Measurements from ENCODE around the gene KDM6A. TPM values are rescaled to one million over a fixed set of nuclear protein-coding genes. Genes with fewer than 3 reads are reported as not detected.
"Not testable (repeated sequence)": the region's sequence is repeated elsewhere in the genome, so short reads cannot be mapped to it uniquely, and the experiment has no call there.

The KDM6A gene
- total RNA-seq, 2 donors from 2014 or later, result 53.9 to 60.7 TPM

DNA sequence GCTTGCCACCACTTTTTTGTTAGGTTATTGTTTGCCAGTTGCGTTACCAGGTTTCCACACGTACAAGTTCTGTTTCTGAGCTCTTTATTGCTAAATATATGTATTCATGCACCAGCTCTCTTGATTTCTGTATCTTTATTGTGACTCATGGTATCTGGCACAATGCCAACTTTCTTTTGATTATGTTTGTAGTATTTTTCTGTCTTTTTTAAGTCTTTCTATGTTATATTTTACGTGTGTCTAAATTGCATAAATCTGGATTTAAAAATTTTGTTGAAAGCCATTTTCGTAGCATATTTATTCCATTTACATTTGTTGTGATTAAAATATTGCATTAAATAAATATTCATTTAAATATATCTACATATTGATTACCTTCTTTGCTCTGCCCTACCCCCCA, 73.8 kb downstream of the KDM6A start:
- no peaks in the 10 kb centered on the region for H3K9me3 ChIP-seq (ENCODE audit: control insufficient read depth, low read length, poor library complexity, severe bottlenecking)
- H3K27ac Mint-ChIP-seq, result no peak overlapping the region
- no peak for ATAC-seq
- no peaks in the 10 kb centered on the region for H3K27me3 Mint-ChIP-seq
- no peak overlapping the region for H3K4me3 Mint-ChIP-seq
- DNase-seq, result no peak
- no peaks in the 10 kb centered on the region for H3K36me3 Mint-ChIP-seq (ENCODE audit: low read depth)
- peaks cover 17% of the 10 kb centered on the region for H3K4me1 Mint-ChIP-seq

DNA sequence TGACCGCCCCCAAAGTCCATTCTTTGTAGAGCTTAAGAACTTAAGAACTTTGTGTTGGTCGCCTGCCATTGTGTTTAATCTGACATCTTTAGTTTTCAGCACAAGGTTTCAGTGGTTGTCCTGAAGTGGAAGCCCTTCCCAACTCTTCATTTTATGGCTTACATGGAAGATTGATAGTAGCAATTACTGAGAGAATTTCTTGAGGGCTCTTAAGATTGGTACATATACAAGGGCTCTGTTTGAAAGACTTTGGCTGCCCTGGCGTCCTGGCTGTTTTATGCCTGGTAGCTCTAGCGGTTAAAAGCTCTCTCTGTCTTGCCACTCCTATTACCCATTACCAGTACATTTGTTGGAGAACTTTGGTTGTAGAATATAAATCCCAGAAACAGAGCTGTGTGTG, 75.0 kb downstream of the KDM6A start:
- H3K27me3 Mint-ChIP-seq, result no peaks in the 10 kb centered on the region
- DNase-seq, result no peak
- no peaks in the 10 kb centered on the region for H3K9me3 ChIP-seq (ENCODE audit: control insufficient read depth, low read length, poor library complexity, severe bottlenecking)
- no peak for ATAC-seq
- peak overlapping the region; percentile 14 for H3K27ac Mint-ChIP-seq
- H3K4me1 Mint-ChIP-seq, result peaks cover 18% of the 10 kb centered on the region
- H3K4me3 Mint-ChIP-seq, result peak overlapping the region; percentile 36
- no peaks in the 10 kb centered on the region for H3K36me3 Mint-ChIP-seq (ENCODE audit: low read depth)

DNA sequence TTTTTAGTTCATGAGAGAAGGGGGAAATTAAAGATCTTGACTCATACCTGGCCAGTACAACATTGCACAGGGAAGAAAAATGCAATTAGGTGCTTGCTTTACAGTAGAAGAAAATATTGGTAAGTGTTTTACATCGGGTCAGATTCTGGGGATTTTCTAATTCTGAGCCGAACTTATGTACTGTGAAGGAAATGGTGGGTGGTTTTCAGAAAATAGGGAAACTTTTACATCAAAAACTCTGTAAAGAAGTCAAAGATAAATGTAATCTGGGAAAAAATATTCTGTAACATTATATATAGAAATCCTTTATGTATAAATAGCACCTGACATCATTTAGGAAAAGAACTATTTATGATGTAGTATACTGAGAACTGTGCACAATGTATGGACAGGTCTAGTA, 75.4 kb downstream of the KDM6A start:
- DNase-seq (no peak), ATAC-seq (no peak)
- no peak overlapping the region for H3K4me3 Mint-ChIP-seq
- peaks cover 18% of the 10 kb centered on the region for H3K4me1 Mint-ChIP-seq
- no peaks in the 10 kb centered on the region for H3K27me3 Mint-ChIP-seq
- no peaks in the 10 kb centered on the region for H3K36me3 Mint-ChIP-seq (ENCODE audit: low read depth)
- H3K27ac Mint-ChIP-seq, result peak overlapping the region; percentile 14
- no peaks in the 10 kb centered on the region for H3K9me3 ChIP-seq (ENCODE audit: control insufficient read depth, low read length, poor library complexity, severe bottlenecking)

DNA sequence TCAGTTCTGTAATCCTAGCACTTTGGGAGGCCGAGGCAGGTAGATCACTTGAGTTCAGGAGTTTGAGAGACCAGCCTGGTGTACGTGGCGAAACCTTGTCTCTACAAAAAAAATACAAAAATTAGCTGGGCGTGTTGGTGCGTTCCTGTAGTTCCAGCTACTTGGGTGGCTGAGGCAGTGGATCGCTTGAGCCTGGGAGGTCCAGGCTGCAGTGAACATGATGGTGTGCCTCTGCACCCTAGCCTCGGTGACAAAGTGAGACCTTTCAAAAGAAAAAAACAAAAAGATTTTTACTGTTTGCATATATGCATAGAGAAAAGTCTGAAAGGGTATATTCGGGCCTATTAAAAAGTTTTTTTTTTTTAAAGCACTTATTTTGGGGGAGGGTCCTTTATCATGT, 76.1 kb downstream of the KDM6A start:
- H3K36me3 Mint-ChIP-seq (ENCODE audit: low read depth), result no peaks in the 10 kb centered on the region
- DNase-seq (no peak), ATAC-seq (no peak)
- no peak overlapping the region for H3K4me3 Mint-ChIP-seq
- H3K4me1 Mint-ChIP-seq, result peaks cover 20% of the 10 kb centered on the region
- no peak overlapping the region for H3K27ac Mint-ChIP-seq
- H3K27me3 Mint-ChIP-seq, result no peaks in the 10 kb centered on the region
- H3K9me3 ChIP-seq (ENCODE audit: control insufficient read depth, low read length, poor library complexity, severe bottlenecking), result no peaks in the 10 kb centered on the region

DNA sequence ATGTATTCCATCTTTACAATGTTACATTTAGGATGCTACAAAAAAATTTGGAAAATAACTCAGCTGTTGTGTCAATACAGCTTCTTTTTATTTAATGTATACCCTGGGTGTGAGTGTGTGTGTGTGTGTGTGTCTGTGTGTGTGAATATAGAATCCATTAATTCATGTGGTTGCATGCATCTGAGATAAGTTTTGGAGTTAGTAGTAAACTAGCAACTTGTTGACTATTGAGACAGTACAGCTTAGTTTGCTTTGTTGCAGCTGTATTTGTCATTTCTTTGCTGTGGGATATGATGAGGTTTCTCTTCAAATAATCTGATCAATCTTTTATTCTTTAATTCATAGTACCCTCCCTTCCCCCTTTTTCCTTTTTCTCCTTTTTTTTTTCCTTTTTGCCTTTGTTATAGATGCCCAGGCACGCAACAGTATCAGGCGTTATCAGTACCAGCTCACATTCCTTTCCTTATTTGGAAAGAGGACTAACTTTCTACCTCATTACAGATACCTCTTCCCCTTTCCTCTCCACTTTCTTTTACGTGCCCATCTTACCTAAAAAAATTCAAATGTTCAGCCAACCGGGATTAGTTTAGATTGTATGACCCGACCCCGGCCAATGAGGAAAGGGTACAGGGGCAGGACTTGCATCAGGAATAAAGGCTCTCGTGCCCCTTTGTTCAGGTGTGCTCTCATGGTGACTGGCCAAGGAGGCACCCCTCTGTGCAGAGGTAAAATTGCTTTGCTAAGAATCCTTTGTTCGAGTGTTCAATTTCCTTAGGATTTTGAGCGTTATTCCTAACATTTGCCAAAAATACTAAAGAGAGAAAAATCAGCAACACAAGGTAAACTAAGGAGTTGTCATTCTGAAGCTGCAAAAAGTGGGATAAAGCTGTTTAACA, 77.7 kb downstream of the KDM6A start:
- not testable (repeated sequence) for H3K4me3 Mint-ChIP-seq; H3K27me3 Mint-ChIP-seq; ATAC-seq; DNase-seq; H3K9me3 ChIP-seq (ENCODE audit: control insufficient read depth, low read length, poor library complexity, severe bottlenecking); H3K36me3 Mint-ChIP-seq (ENCODE audit: low read depth); H3K27ac Mint-ChIP-seq
- H3K4me1 Mint-ChIP-seq, result peaks cover 31% of the 10 kb centered on the region

DNA sequence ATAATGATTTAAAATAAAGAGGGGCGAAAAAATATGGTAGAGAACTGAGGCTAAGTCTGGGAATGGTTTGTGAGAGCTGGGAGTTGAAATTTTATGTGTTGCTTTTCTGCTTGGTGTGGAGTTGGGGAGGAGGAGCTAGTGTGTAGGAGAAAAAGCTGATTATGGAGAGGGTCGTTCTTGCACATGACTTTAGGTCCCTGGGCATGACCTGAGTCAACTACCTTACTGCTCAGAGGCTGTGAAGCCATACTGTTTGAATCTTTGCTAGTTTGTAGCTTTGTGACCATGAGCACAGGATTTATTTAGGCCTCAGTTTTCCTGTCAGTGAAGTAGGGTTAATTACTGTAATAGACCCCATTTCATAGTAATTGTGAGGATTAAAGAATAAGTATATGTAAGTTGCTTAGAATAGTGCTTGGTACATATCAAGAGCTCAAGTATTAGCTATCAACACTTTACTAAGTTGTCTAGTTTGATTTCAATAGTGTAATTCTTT, 78.6 kb downstream of the KDM6A start:
- Mint-ChIP-seq H3K27me3 (no peaks in the 10 kb centered on the region), H3K36me3 (ENCODE audit: low read depth) (no peaks in the 10 kb centered on the region), H3K4me3 (no peak overlapping the region), H3K27ac (no peak overlapping the region), H3K4me1 (peaks cover 34% of the 10 kb centered on the region)
- DNase-seq (no peak), ATAC-seq (no peak)
- no peaks in the 10 kb centered on the region for H3K9me3 ChIP-seq (ENCODE audit: control insufficient read depth, low read length, poor library complexity, severe bottlenecking)

DNA sequence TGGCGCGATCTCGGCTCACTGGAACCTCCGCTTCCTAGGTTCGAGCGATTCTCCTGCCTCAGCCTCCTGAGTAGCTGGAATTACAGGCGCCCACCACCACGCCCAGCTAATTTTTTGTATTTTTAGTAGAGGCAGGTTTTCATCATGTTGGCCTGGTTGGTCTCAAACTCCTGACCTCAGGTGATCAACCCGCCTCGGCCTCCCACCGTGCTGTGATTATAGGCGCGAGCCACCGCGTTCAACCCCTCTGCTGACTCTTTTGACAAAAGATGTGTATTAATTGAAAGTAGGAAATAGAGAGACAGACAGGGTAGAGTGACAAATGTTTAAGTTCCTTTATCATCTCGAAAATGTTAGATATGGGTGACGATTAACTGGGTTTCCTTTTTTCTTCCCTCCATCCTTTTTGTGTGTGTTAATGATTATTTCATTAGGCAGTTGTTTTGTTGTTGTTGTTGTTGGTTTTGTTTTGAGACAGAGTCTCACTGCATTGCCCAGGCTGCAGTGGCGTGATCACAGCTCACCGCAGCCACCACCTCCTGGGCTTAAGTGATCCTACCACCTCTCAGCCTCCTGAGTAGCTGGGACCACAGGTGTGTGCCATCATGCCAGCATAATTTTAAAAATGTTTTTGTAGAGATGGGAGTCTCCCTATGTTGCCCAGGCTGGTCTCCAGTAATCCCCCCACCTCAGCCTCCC, 79.5 kb downstream of the KDM6A start:
- no peaks in the 10 kb centered on the region for H3K9me3 ChIP-seq (ENCODE audit: control insufficient read depth, low read length, poor library complexity, severe bottlenecking)
- Mint-ChIP-seq H3K27me3 (no peaks in the 10 kb centered on the region), H3K27ac (peak overlapping the region; percentile 19), H3K4me3 (peak overlapping the region; percentile 28), H3K36me3 (ENCODE audit: low read depth) (no peaks in the 10 kb centered on the region), H3K4me1 (peaks cover 34% of the 10 kb centered on the region)
- no peak for ATAC-seq
- DNase-seq, result no peak

DNA sequence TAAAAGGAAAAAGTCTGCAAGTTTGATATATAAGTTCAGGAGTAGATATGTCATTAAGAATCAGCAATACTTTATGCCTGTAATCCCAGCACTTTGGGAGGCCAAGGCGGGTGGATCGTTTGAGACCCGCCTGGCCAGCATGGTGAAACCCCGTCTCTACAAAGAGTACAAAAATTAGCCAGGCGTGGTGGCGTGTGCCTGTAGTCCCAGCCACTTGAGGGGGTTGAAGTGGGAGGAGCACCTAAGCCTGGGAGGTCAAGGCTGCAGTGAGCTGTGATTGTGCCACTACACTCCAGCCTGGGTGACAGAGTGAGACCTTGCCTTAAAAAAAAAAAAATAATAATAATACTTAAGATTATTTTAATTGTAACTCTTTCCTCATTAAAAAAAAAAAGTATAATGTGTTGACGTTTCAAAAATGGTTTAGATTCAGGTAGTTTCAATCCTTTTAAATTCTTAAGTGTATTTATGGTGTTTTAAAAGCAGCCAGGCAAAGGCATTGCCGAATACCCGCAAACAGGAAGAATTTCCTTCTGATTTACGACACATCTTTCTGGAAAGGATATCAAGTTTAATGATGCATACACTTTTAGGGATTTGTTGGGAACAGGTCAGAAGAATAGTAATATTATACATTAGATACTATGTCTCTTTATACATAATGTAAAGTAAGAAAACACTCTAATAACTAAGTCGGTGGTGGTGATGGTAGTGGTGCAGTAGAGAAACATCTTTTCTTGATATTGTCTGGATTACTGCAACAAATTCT, 80.9 kb downstream of the KDM6A start:
- Mint-ChIP-seq H3K36me3 (ENCODE audit: low read depth) (no peaks in the 10 kb centered on the region), H3K27me3 (no peaks in the 10 kb centered on the region), H3K4me3 (no peak overlapping the region), H3K4me1 (peaks cover 30% of the 10 kb centered on the region), H3K27ac (peak overlapping the region; percentile 17)
- DNase-seq (no peak), ATAC-seq (no peak)
- H3K9me3 ChIP-seq (ENCODE audit: control insufficient read depth, low read length, poor library complexity, severe bottlenecking), result no peaks in the 10 kb centered on the region

DNA sequence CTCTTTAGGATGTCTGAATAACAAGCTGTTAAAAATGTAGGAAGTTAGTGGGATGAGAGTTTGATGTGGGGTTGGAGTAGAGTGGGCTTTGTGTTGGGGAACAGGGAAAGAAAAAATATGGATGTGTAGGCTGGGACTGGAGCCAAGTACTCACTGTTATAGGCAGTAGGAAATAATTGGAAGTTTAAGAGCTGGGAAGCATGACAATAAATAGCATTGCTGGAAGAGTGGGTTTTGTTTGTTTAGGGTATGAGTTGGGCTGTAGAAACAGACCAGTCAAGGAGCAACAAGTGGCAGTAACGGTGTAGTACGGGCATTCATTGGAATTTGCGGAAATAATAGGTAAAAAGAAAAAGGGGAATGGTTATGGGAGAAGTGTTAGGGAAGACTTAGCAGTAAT, 81.6 kb downstream of the KDM6A start:
- DNase-seq (no peak), ATAC-seq (no peak)
- no peak overlapping the region for H3K4me3 Mint-ChIP-seq
- peaks cover 30% of the 10 kb centered on the region for H3K4me1 Mint-ChIP-seq
- no peaks in the 10 kb centered on the region for H3K9me3 ChIP-seq (ENCODE audit: control insufficient read depth, low read length, poor library complexity, severe bottlenecking)
- H3K27me3 Mint-ChIP-seq, result no peaks in the 10 kb centered on the region
- H3K36me3 Mint-ChIP-seq (ENCODE audit: low read depth), result no peaks in the 10 kb centered on the region
- H3K27ac Mint-ChIP-seq, result peak overlapping the region; percentile 17

DNA sequence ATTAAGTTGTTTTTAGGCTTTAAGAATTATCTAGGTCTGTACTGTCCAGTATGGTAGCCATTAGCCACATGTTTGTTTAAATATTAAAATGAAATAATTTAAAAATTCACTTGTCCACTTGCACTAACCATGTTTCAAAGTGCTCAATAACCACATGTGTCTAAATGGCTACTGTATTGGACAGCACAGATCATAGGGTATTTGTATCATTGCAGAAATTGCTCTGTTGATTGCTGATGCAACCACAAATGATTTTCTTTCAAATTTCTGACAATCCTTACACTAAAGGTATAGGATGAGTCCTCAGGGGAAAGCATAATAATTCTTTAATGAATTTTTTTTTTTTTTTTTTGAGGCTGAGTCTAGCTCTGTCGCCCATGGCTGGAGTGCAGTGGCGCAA, 84.9 kb downstream of the KDM6A start:
- ATAC-seq (no peak), DNase-seq (no peak)
- Mint-ChIP-seq H3K4me1 (peaks cover 32% of the 10 kb centered on the region), H3K27me3 (no peaks in the 10 kb centered on the region), H3K36me3 (ENCODE audit: low read depth) (no peaks in the 10 kb centered on the region), H3K27ac (no peak overlapping the region), H3K4me3 (no peak overlapping the region)
- no peaks in the 10 kb centered on the region for H3K9me3 ChIP-seq (ENCODE audit: control insufficient read depth, low read length, poor library complexity, severe bottlenecking)

DNA sequence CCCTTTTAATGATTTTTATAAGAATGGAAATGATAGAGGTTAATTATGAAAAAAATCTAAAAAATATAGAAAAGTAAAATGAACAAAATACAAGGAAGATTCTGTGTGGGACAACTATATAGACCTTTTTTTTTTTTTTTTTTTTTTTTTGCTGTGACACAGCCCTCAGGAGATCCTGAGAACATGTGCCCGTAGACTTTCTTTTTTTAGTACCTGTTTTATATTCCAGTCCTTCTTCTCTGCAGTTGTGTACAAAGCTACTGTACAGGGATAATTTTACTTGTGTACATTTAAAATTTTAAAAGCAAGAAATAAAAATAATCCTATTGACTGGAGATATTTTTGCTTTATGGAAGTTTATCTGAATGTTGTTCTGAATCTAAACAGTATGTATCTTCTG, 85.5 kb downstream of the KDM6A start:
- H3K9me3 ChIP-seq (ENCODE audit: control insufficient read depth, low read length, poor library complexity, severe bottlenecking), result no peaks in the 10 kb centered on the region
- ATAC-seq (no peak), DNase-seq (no peak)
- Mint-ChIP-seq H3K27ac (no peak overlapping the region), H3K4me1 (peaks cover 33% of the 10 kb centered on the region), H3K4me3 (no peak overlapping the region), H3K36me3 (ENCODE audit: low read depth) (peaks cover 3% of the 10 kb centered on the region), H3K27me3 (no peaks in the 10 kb centered on the region)

DNA sequence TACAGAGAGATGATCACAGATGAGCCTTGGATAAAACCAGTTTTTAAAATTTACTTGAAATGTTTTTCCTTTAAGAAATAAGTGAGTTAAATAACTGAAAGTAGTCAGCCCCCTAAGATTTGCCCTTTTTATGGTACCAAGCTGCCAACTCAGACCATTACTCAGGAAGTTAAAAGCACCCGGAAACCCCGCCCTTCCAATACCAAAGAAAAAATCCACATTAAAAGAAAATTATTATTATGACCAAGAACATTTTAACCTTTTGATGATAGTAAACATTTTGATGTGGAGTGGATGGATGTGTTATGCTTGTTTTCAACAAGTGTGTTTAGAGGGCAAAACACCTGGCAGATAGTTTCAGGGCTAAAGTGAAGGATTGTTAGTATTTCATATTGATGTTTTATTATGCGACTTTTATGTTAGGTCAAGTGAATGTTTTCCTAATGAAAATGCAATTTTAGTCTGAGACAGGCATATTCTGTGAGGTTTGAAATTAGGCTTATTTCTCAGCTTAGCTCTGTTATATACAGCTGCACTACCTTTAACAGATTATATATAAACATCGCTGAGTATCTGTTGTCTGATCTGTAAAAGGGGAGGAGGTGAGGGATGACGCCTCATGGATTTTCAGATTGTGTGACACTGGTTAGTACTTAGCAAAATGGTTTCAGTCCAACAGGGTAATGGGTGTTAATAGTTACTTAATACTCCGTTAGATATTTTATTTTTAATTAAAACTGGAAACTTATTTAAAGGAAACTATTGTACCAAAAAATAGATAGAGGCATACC, 89.0 kb downstream of the KDM6A start:
- H3K36me3 Mint-ChIP-seq (ENCODE audit: low read depth), result peaks cover 3% of the 10 kb centered on the region
- no peaks in the 10 kb centered on the region for H3K9me3 ChIP-seq (ENCODE audit: control insufficient read depth, low read length, poor library complexity, severe bottlenecking)
- ATAC-seq (peak; percentile 42), DNase-seq (no peak)
- peaks cover 27% of the 10 kb centered on the region for H3K4me1 Mint-ChIP-seq
- no peaks in the 10 kb centered on the region for H3K27me3 Mint-ChIP-seq
- H3K27ac Mint-ChIP-seq, result peak overlapping the region; percentile 45
- H3K4me3 Mint-ChIP-seq, result peak overlapping the region; percentile 43
